Neural crest cell (in vitro differentiated cells): ENCODE data around the gene RNLS. TPM values are rescaled to one million over a fixed set of nuclear protein-coding genes. Genes with fewer than 3 reads are reported as not detected.

ENCODE experiments used
- DNase-seq: peaks from one replicate; pipeline ENCODE4 v3.0.0; 2021; ENCODE audit warnings: low read depth, mixed read lengths, low spot score
- H3K27ac Mint-ChIP-seq: one replicate; pipeline ENCODE4 v1.8.0; 2021; ENCODE audit warnings: mild to moderate bottlenecking, mixed read lengths; ENCODE audit not compliant: unreplicated experiment
- H3K27me3 Mint-ChIP-seq: 2 replicates; pipeline ENCODE4 v1.8.0; 2021; ENCODE audit warnings: low read depth, mild to moderate bottlenecking, mixed read lengths
- H3K36me3 Mint-ChIP-seq: 2 replicates; pipeline ENCODE4 v1.8.0; 2021; ENCODE audit warnings: low read depth, mild to moderate bottlenecking, mixed read lengths
- H3K4me1 Mint-ChIP-seq: 2 replicates; pipeline ENCODE4 v1.8.0; 2021; ENCODE audit warnings: mixed read lengths
- H3K4me3 Mint-ChIP-seq: one replicate; pipeline ENCODE4 v1.8.0; 2021; ENCODE audit warnings: mild to moderate bottlenecking, mixed read lengths
- H3K9me3 Mint-ChIP-seq: 2 replicates; pipeline ENCODE4 v1.8.0; 2021; ENCODE audit warnings: mixed read lengths
- CTCF ChIP-seq: fragments of 200-600 bp; sonication (generic); conservative IDR thresholded peaks from 2 replicates; pipeline ENCODE4 v1.5.0; 2021; ENCODE audit warnings: antibody characterized with exemption, mild to moderate bottlenecking
- total RNA-seq: library from RNA; stranded (reverse); gene quantifications from 2 replicates; pipeline ENCODE4 v1.2.1, GENCODE V29; 2021

Gene RNLS
- total RNA-seq, 1 donor from 2014 or later, result 3.3 TPM

GRCh38 chr10:88317099-88317498 lies 266.0 kb downstream of the RNLS start:
- Mint-ChIP-seq H3K4me3 (no peak overlapping the region), H3K36me3 (peaks cover 25% of the 10 kb centered on the region), H3K4me1 (peaks cover 10% of the 10 kb centered on the region), H3K27me3 (no peaks in the 10 kb centered on the region), H3K9me3 (peaks cover 16% of the 10 kb centered on the region), H3K27ac (no peak overlapping the region)
- no peak for TF ChIP-seq CTCF
- DNase-seq, result no peak

GRCh38 chr10:88316292-88316861 lies 266.7 kb downstream of the RNLS start:
- H3K4me1 Mint-ChIP-seq, result peaks cover 10% of the 10 kb centered on the region
- no peak overlapping the region for H3K27ac Mint-ChIP-seq
- H3K27me3 Mint-ChIP-seq, result no peaks in the 10 kb centered on the region
- no peak for TF ChIP-seq CTCF
- no peak overlapping the region for H3K4me3 Mint-ChIP-seq
- peaks cover 22% of the 10 kb centered on the region for H3K36me3 Mint-ChIP-seq
- H3K9me3 Mint-ChIP-seq, result peaks cover 16% of the 10 kb centered on the region
- DNase-seq, result no peak

- H3K27me3 Mint-ChIP-seq, result no peaks in the 10 kb centered on the region
- no peak for TF ChIP-seq CTCF
- no peak for DNase-seq
- H3K4me3 Mint-ChIP-seq, result no peak overlapping the region
- no peak overlapping the region for H3K27ac Mint-ChIP-seq
- H3K4me1 Mint-ChIP-seq, result peaks cover 10% of the 10 kb centered on the region
- peaks cover 17% of the 10 kb centered on the region for H3K36me3 Mint-ChIP-seq
- H3K9me3 Mint-ChIP-seq, result peaks cover 13% of the 10 kb centered on the region
Measured at GRCh38 chr10:88315755-88316154, 267.4 kb downstream of the RNLS start.

- DNase-seq, result no peak
- H3K9me3 Mint-ChIP-seq, result peaks cover 4% of the 10 kb centered on the region
- no peak overlapping the region for H3K4me3 Mint-ChIP-seq
- H3K36me3 Mint-ChIP-seq, result peaks cover 6% of the 10 kb centered on the region
- H3K27ac Mint-ChIP-seq, result no peak overlapping the region
- TF ChIP-seq CTCF, result no peak
- H3K27me3 Mint-ChIP-seq, result no peaks in the 10 kb centered on the region
- H3K4me1 Mint-ChIP-seq, result peaks cover 10% of the 10 kb centered on the region
Measured at GRCh38 chr10:88314362-88314761, 268.8 kb downstream of the RNLS start.

- peaks cover 4% of the 10 kb centered on the region for H3K36me3 Mint-ChIP-seq
- H3K27me3 Mint-ChIP-seq, result no peaks in the 10 kb centered on the region
- no peak overlapping the region for H3K4me3 Mint-ChIP-seq
- no peak overlapping the region for H3K27ac Mint-ChIP-seq
- DNase-seq, result no peak
- no peak for TF ChIP-seq CTCF
- H3K9me3 Mint-ChIP-seq, result peaks cover 1% of the 10 kb centered on the region
- peaks cover 10% of the 10 kb centered on the region for H3K4me1 Mint-ChIP-seq
Measured at GRCh38 chr10:88313878-88314277, 269.2 kb downstream of the RNLS start.
